GM19372 (cell line): ENCODE measurements around the gene ABHD3.
A peak's percentile ranks its signal among the peaks of the same experiment; 100 is the strongest.
"Not testable (repeated sequence)": the region's sequence is repeated elsewhere in the genome, so short reads cannot be mapped to it uniquely, and the experiment has no call there.

Source experiments
- ATAC-seq: cut with Tn5 transposase; IDR thresholded peaks from one replicate; pipeline ENCODE4 v1.9.1; 2021; ENCODE audit warnings: mild to moderate bottlenecking, low read depth, moderate library complexity; ENCODE audit not compliant: unreplicated experiment

The ABHD3 gene

GRCh38 chr18:21706386-21706865 is 1.9 kb upstream of the ABHD3 start:
- ATAC-seq: no peak

DNA sequence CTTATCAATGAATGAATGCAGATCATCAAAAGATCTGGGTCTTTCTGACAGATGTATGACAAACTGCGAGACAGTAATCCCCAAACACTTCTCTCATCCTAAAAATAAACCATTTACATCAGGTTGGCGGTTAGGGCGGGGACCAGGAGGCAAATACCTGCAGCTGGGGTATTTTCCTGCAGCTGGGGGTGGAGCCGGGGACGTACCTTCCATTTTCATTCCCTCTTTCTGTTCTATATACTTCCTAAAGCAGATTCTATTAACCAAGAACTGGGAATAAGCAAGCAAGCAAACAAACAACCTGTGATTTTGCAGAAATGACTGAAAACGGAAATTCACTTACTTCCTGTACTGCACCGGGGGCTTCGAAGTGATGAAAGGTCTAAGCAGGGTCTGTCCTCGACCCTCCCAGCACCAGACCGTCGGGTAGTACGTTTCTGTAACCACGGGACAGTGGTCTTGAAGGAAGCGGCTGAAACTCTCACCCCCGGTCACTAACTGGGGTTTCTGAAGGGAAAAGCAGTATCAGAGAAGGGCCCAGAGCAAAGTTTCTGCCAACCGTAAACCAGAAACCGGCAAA is 1.2 kb downstream of the ABHD3 start:
- ATAC-seq: no peak

GRCh38 chr18:21702602-21703001 is 2.0 kb downstream of the ABHD3 start:
- ATAC-seq: no peak

- ATAC-seq: no peak
Measured at GRCh38 chr18:21701621-21702020, 3.0 kb downstream of the ABHD3 start.

DNA sequence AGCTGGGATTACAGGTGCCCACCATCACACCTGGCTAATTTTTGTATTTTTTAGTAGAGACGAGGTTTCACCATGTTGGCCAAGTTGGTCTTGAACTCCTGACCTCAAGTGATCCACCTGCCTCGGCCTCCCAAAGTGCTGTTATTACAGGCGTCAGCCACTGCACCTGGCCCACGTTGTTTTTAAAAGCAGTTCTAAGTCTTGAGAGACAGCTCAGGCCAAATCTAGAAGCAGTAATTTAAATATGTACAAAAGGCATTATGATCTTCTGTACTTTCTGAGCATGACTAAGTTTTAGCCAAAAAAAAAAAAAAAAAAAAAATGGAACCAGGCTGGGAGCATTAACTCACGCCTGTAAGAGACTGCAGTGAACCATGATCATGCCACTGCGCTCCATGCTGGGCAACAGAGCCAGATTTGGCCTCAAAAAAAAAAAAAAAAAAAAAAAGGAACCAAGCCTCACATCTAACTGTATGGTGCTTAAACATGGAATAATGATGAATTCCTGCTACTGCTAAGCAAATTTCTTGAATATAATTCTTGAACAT is 4.0 kb downstream of the ABHD3 start:
- no peak for ATAC-seq

DNA sequence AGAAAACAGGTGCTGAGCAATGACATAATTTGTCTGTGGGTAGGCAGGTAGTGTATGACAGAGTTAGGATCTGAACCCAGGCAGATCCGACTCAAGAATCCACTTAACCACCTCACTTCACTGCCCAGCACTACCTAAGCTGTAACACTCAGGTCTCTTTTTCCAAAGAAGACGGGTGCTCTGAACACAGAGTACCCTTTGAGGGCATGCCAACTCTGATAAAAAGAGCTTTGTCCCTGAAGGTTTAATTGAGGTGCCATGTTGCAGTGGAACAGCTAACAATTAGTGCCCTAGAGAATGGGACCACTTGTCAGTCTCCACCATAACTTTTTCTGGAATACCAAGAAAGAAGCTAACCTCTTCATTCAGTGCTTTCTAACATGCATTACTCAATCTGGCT is 11.3 kb downstream of the ABHD3 start:
- no peak for ATAC-seq

- ATAC-seq: no peak
Measured at GRCh38 chr18:21689736-21690135, 14.8 kb downstream of the ABHD3 start.

- ATAC-seq: no peak
Measured at GRCh38 chr18:21686282-21687105, 18.1 kb downstream of the ABHD3 start.

DNA sequence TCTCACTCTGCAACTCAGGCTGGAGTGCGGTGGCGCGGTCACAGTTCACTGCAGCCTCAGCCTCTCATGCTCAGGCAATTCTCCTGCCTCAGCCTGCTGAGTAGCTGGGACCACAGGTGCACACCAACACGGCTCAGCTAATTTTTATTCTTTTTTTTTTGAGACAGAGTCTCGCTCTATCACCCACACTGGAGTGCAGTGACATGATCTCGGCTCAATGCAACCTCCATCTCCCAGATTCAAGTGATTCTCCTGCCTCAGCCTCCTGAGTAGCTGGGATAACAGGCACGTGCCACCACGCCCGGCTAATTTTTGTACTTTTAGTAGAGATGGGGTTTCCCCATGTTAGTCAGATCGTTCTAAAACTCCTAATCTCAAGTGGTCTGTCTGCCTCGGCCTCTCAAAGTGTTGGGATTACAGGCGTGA is 19.0 kb downstream of the ABHD3 start:
- peak; percentile 68 for ATAC-seq

DNA sequence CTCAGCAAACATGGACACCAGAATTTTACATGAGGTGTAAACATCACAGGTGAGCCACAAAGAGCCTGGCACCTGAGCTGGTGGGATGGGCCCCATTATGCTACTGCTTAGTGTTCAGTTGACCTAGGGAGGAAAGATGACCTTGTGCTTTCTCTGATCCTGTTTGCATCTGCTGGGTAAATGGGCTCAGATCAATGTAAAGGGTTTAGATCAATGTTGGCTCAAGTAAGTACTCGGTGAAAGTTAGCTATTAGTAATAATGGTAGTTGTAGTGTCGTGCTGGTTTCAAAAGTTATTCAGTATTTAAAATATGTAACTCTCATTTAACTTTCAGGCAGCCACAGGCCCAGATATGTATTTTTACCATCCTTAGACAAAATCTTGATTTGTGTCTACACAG is 19.8 kb downstream of the ABHD3 start:
- ATAC-seq: no peak

GRCh38 chr18:21682371-21683051 is 22.1 kb downstream of the ABHD3 start:
- ATAC-seq: peak; percentile 50

- ATAC-seq: no peak
Measured at GRCh38 chr18:21680161-21680560, 24.4 kb downstream of the ABHD3 start.

- no peak for ATAC-seq
Measured at GRCh38 chr18:21678859-21679258, 25.7 kb downstream of the ABHD3 start.

GRCh38 chr18:21675354-21675753 is 29.2 kb downstream of the ABHD3 start:
- not testable (repeated sequence) for ATAC-seq

DNA sequence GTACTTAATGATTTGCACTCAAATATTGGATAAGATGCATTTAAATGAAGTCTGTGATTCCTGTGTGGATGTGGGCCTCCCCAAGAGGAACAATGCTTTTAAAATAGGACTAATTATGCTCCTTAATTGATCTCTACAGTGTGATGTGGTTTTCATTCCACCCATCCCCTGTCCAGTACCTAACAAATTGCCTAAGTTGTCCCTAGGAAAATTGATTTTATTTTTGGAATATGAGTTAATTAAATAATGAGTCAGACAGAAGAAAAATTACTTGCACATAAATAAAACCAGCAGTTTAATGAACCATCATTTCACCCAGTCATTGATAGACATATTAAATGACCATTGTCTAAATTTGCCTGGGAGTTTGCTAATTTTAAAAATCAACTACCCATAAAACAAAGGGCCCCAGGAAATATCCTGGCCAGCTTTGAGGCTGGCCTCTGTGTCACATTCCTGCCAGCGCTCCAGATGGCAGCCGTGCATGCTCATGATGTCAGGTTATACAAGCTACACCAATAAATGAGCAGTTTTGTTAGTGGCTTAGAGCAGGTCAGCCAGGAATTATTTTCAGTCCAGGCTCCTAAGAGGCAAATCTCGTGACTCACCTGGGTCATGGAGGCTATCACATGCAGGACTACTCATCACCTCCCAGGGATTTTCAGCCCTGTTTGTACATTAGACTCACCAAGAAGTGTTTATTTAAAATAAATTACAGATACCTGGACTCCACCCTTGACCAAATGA is 31.9 kb downstream of the ABHD3 start:
- ATAC-seq: no peak

DNA sequence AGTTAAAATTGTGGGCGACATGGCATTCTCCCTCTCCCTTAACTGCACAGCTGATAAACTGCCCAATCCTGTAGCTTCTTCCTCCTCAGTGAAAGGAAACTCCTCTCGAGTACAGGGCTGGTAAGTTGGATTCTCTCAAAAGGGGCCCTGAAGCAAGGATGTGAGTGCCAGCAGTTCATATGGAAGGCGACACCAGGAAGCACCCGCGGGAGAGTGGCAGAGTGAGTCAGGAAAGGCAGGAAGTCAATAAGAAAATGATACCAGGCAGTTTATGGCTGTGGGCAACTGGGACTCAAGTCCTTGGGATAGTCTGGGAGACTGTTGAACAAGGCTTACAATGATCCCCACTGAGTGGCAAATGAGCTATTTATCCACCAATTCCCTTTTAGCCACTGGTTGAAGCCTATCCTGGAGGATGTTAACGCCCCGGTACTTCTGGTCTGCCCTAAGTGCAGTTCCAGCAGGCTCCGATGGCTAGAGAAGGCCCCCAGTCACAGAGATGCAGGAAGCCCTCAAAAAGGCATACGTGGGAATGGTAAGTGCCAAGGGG is 34.8 kb downstream of the ABHD3 start:
- no peak for ATAC-seq

DNA sequence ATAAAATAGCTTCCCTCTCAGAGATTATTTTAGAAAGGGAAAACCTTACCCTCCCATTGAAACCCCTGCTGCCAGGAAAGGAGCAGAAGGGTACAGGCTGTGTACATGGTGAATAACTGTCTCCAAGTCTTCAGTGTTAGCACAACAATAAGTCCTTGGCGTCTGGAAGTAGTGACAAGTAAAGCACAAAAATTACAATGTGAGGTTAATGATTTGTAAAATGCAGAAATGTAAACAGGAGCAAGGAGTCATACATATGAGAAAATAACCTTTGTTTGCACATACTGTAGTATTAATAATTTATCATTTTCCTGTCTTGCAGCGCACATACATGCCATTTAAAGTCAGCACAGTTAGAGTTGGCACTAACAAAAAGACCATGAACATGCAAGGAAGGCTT is 40.5 kb downstream of the ABHD3 start:
- no peak for ATAC-seq

DNA sequence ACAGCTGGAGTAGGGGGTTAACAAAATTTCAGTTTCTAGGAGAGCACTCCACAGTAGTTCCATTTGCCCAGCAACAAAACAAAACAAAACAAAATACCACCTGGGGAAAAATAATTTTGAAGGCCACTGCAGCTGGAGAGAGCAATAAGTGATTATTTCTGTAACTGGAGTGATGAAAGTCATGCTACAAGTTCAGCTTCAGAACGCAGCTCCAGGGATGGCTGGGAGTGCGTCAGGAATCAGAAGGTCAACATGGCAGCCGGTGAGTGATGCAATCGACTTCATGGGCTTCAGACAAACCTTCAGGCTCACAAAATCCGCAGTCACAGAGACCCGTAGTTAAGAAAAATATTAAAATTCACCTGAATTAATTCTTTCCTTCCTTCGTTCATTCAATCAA is 41.0 kb downstream of the ABHD3 start:
- no peak for ATAC-seq

GRCh38 chr18:21662581-21662980 is 42.0 kb downstream of the ABHD3 start:
- ATAC-seq: no peak

- ATAC-seq: no peak
Measured at GRCh38 chr18:21660078-21660477, 44.5 kb downstream of the ABHD3 start.
